Measurements from ENCODE around the gene PLEKHM1.
A peak's percentile ranks its signal among the peaks of the same experiment; 100 is the strongest.
"Not testable (repeated sequence)": the region's sequence is repeated elsewhere in the genome, so short reads cannot be mapped to it uniquely, and the experiment has no call there.

Gene PLEKHM1

DNA sequence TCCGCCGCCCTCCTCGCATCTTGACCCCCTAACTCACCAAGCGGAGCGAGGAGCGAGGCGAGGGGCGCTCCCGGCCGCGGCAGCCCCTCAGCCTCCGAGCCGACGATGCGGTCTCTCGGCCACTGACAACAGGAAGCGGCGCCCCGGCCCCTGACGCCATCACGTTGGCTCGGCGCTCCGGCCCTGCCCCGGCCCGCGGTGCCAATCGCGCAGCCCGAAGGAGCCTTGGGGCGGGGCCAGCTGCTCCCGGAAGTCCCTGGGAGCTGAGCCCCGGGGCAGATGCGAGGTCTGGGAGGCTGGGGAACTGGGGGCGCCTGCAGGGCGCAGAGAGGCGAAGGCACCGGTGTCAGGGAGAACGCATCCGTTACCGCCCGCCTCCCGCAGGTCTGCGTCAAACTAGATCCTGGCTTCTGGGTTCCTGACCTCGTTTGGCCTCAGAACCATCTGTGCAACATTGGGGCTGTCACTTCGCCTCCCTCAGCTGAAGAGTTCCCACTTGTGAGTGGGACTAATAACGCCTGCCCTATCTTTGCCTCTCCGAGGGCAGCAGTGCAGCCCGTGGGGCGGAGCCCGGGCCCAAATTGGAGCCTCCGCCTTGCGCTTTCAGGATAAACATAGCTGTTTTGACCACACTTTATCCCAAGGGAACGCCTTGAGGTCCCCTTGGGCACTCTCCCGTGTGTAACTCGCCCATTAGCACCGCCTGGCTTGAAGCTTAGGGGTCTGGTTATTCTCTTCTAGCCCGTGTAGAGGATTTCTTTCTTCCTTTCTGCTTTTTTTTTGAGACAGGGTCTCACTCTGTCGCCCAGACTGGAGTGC is at the start of gene PLEKHM1:
Gene PLEKHM1, minus strand, starts transcription at position 107 of the 819 bp plus-strand sequence. CDS start 8,237 bp downstream, outside the sequence.
- DNase-seq (ENCODE audit: low spot score) = peak; percentile 83

- not testable (repeated sequence) for DNase-seq (ENCODE audit: low spot score)
These were observed 47.6 kb upstream of the PLEKHM1 start for GRCh38 chr17:45538168-45538567.

DNA sequence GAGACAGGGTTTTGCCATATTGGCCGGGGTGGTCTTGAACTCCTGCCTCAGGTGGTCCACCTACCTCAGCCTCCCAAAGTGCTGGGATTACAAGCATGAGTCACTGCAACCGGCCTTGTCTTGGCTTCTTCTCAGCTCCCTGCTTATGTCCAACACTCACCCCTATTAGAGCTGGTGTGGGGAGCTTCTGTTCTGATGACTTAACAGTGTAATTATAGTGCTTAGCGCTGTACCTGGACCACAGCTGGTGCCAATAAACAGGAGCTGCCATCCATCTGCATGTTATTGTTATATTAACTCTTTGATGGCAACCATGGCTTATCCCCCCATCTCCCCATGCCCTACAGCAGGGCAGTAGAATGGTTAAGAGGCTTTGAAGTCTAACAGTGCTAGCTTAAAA is 15.6 kb upstream of the PLEKHM1 start:
- DNase-seq (ENCODE audit: low spot score) = not testable (repeated sequence)

GRCh38 chr17:45505183-45505582 is 14.7 kb upstream of the PLEKHM1 start:
- DNase-seq (ENCODE audit: low spot score) = not testable (repeated sequence)

DNA sequence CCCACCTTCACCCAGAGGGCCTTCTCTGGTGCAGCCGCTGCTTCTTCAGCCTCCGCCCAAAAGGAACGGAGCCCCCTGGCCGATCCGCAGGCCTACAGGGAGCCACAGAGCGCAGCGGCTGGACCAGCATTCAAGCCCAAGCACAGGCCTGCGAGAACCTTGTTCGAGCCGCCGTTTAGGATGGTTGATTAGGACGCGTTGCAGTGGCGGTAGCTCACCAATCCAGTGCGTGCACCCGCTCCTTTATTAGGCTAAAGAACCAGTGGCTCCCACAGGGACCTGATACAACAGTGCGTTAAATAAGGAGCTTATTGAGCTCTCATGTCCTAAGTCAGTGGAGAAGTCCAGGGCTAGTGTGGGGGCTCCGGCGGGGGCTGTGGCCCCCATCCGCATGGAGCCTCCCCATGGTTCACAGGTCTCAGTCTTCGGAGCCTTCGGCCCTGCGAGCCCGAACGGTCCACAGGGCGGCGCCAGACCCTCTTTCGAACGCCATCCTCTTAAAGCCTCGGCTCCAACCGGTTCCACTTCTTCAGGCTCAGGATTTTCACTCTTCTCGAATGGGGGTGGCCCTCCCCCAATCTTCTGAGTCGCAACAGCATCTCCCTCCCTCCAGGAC is 10.7 kb upstream of the PLEKHM1 start:
- DNase-seq (ENCODE audit: low spot score) = not testable (repeated sequence)

GRCh38 chr17:45500478-45500877 is 10.0 kb upstream of the PLEKHM1 start:
- DNase-seq (ENCODE audit: low spot score) = not testable (repeated sequence)

GRCh38 chr17:45499208-45499607 is 8.7 kb upstream of the PLEKHM1 start:
- not testable (repeated sequence) for DNase-seq (ENCODE audit: low spot score)

DNA sequence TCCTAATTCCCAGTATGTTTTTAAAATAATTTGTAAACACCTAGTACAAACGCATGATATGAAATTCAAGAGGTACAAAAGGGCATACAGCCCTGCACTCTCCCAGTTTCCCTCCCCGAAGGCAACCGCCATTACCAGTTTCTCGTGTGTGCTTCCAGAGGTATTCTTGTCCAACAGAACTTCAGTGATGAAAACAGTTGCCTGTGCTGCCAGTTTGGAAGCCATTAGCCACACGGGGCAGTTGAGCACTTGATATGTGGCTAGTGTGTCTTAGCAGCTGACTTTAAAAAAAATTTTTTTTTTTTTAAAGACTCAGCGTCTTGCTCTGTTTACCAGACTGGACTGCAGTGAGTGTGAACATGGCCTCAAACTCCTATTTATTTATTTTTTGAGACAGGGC is 7.9 kb upstream of the PLEKHM1 start:
- not testable (repeated sequence) for DNase-seq (ENCODE audit: low spot score)

GRCh38 chr17:45497449-45497848 is 6.9 kb upstream of the PLEKHM1 start:
- not testable (repeated sequence) for DNase-seq (ENCODE audit: low spot score)

GRCh38 chr17:45496507-45496906 is 6.0 kb upstream of the PLEKHM1 start:
- DNase-seq (ENCODE audit: low spot score) = not testable (repeated sequence)

GRCh38 chr17:45494556-45494955 is 4.0 kb upstream of the PLEKHM1 start:
- not testable (repeated sequence) for DNase-seq (ENCODE audit: low spot score)

DNA sequence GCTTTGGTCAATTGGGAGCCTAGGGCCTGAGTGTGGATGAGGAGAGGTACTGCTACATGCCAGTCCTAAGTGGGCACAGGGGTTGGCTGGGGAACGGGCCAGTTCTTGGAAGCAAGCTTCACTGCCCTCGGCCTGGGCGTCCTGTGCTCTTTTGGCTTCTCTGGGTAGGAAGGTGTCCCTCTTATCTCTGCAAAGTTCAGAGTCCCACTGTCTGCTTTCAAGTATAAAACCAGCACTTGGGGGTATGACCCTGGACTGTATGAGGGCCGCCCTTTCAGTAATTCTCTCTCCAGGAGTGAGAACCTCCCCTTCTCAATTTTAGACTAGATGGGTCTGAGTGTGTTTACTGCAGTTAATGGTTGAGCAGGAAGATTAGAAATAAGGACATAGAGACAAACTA is 1.6 kb upstream of the PLEKHM1 start:
- not testable (repeated sequence) for DNase-seq (ENCODE audit: low spot score)

GRCh38 chr17:45490198-45490597 is 323 bp downstream of the PLEKHM1 start:
- not testable (repeated sequence) for DNase-seq (ENCODE audit: low spot score)

- peak; percentile 77 for DNase-seq (ENCODE audit: low spot score)
These were observed 2.8 kb downstream of the PLEKHM1 start for GRCh38 chr17:45487704-45488103.

- DNase-seq (ENCODE audit: low spot score) = not testable (repeated sequence)
These were observed 6.8 kb downstream of the PLEKHM1 start for GRCh38 chr17:45483591-45484216.

GRCh38 chr17:45483177-45483576 is 7.3 kb downstream of the PLEKHM1 start:
- not testable (repeated sequence) for DNase-seq (ENCODE audit: low spot score)

GRCh38 chr17:45482317-45482716 is 8.2 kb downstream of the PLEKHM1 start:
- not testable (repeated sequence) for DNase-seq (ENCODE audit: low spot score)

- not testable (repeated sequence) for DNase-seq (ENCODE audit: low spot score)
These were observed 15.1 kb downstream of the PLEKHM1 start for GRCh38 chr17:45475436-45475835.

DNA sequence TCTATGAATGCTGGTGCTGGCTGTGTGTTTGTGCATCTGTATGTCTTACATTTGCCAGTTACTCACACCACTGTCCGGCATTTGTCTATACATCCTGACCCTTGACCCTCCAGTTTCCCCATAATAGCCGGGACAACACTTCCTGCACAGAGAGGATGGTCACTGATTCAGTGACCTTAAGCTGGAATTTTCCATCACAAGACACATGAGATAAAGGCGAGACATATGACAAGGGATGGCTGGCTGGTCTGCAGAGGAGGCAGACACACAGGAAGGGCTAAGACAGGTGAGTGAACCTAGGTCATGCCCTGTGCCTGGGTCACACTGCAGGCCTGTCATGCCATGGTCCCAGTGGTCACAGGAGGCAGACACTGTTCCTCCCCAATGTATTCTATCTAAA is 18.3 kb downstream of the PLEKHM1 start:
- not testable (repeated sequence) for DNase-seq (ENCODE audit: low spot score)

DNA sequence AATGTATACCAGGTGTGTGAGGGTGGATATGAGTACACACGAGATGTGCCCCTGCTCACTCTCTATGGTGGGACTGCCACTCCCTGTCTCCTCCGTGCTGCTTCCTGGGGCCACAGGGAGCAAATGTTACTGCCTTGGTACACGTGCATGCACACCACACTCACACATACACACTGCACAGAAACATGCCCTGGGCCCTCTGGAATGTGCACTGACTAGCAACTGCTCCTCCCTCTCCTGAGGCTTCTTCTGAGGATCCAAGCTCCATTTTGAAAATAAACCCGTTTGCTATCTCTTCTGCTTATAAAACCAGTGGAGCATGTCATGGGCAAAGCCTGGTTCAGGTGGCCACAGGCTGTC is 21.3 kb downstream of the PLEKHM1 start:
- not testable (repeated sequence) for DNase-seq (ENCODE audit: low spot score)

DNA sequence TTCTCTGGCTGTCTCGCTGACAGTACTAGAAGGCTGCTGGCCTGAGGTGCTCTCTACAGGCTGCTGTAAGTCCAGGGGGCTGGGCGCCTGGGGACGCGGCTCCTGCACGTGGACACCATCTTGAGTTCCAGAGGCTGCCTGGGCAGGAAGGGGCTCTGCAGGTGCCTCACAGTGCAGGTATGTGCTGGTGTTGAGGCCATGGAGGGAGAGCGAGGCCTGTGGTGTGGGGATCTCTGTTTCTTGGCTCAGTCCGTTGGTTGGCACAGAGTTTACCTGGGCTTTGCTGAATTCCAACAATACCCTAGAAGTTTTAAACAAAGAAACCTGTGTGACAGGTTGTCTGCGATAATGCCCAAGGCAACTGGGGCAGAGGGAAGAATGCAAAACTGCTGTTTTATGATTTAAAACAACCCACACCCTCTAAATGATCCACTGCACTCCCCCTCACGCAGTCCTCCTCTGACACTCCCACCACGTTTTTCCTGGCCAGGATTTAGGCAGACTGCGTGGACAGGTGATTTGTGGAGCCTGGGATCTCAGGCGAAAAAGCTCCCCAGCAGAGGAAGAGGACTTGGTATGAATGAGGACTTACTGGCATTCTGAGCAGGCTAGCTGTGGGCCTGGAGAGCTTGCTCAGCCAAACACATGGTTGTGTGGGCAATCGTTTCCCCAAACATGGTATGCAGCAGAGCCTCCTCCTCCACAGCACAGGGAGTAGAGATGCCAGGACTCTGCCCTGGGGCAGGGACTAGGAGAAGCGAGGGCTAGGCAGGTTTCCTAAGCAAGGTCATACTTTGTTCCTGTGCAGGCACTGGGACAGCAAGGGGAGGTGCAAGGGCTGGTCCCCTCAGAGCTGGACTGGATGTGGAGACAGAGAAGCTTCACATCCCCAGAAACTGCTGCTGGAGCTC is 22.0 kb downstream of the PLEKHM1 start:
- DNase-seq (ENCODE audit: low spot score) = not testable (repeated sequence)
